ENCODE measurements around the gene PAX7. TPM values are rescaled to one million over a fixed set of nuclear protein-coding genes. Genes with fewer than 3 reads are reported as not detected.

The PAX7 gene
- total RNA-seq, 1 donor from 2014 or later: 1.4 TPM

DNA sequence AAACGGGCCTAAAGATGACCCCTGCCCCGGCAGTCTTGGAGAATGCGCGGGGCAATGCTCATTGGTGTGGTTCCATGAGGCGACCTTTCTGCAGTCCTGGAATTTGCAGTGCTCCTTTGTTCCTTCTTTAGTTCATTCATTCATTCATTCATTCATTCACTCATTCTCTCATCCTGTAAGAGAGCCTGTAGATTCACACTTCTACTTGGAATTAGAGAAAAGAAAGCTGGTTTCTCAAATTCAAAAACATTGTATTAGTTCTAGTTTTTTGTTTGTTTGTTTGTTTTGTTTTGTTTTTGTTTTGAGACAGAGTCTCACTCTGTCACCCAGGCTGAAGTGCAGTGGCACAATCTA, 31.6 kb downstream of the PAX7 start:
- TF ChIP-seq, protein P1, sequence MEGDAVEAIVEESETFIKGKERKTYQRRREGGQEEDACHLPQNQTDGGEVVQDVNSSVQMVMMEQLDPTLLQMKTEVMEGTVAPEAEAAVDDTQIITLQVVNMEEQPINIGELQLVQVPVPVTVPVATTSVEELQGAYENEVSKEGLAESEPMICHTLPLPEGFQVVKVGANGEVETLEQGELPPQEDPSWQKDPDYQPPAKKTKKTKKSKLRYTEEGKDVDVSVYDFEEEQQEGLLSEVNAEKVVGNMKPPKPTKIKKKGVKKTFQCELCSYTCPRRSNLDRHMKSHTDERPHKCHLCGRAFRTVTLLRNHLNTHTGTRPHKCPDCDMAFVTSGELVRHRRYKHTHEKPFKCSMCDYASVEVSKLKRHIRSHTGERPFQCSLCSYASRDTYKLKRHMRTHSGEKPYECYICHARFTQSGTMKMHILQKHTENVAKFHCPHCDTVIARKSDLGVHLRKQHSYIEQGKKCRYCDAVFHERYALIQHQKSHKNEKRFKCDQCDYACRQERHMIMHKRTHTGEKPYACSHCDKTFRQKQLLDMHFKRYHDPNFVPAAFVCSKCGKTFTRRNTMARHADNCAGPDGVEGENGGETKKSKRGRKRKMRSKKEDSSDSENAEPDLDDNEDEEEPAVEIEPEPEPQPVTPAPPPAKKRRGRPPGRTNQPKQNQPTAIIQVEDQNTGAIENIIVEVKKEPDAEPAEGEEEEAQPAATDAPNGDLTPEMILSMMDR (IDR thresholded peaks at IDR 0.05; ENCODE audit: unreplicated experiment): no peak
- Mint-ChIP-seq H3K9me3 (ENCODE audit: unreplicated experiment) (no peaks in the 10 kb centered on the region), H3K4me3 (ENCODE audit: unreplicated experiment) (no peak overlapping the region), H3K36me3 (ENCODE audit: low read depth, unreplicated experiment) (no peaks in the 10 kb centered on the region), H3K4me1 (ENCODE audit: unreplicated experiment) (peaks cover 6% of the 10 kb centered on the region), H3K27ac (ENCODE audit: unreplicated experiment) (no peak overlapping the region), H3K27me3 (ENCODE audit: unreplicated experiment) (peaks cover 11% of the 10 kb centered on the region)
- DNase-seq (ENCODE audit: low spot score): no peak

DNA sequence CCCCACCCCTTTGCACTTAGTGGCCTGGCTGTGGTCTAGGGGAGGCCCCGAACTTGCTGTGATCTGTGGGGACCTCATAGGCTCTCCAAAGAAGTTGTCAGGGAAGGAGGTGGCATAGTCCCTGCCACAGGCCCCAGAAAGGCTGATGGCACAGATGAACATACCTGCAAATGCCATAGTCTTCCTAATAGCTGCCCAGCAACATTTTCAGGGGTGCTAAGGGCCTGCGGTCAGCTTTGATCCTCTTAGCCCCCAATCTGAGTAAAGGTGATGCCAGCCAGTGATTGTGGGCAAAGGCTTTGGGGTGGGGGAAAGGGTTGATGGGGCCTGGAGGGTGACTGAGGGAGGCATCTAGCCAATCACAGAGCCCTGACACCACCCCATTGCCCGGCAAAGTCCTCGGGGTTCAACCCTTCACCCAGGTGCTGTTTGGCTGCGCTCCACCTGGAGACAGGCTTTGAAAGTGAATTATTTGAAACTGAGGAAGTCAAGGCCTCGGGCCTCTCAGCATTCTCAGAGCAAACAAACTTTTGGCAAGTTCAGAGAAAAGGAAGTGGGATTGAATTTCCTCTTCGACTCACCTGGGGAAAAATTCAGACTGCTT, 35.8 kb downstream of the PAX7 start:
- H3K4me1 Mint-ChIP-seq (ENCODE audit: unreplicated experiment): peaks cover 9% of the 10 kb centered on the region
- H3K27ac Mint-ChIP-seq (ENCODE audit: unreplicated experiment): no peak overlapping the region
- no peak overlapping the region for H3K4me3 Mint-ChIP-seq (ENCODE audit: unreplicated experiment)
- peaks cover 4% of the 10 kb centered on the region for H3K27me3 Mint-ChIP-seq (ENCODE audit: unreplicated experiment)
- H3K36me3 Mint-ChIP-seq (ENCODE audit: low read depth, unreplicated experiment): no peaks in the 10 kb centered on the region
- TF ChIP-seq, protein P1 (IDR thresholded peaks at IDR 0.05; ENCODE audit: unreplicated experiment): no peak
- no peak for DNase-seq (ENCODE audit: low spot score)
- H3K9me3 Mint-ChIP-seq (ENCODE audit: unreplicated experiment): no peaks in the 10 kb centered on the region

DNA sequence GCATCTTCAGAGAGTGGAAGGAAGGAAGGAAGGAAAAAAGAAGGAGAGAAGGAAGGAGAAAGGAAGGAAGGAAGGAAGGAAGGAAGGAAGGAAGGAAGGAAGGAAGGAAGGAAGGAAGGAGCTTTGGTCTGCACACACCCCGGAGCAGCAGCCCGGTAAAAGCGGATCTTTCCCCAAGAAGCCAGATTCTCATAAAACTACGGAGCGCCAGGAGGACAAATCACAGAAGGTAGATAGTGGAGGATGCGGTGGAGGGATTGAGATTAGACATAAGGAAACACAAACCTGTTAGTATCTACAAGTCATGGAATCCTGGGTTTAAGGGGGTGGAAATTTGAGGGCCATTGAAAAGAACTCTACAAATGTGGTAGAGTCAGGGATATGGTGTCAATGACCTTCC, 36.7 kb downstream of the PAX7 start:
- TF ChIP-seq, protein P1 (IDR thresholded peaks at IDR 0.05; ENCODE audit: unreplicated experiment): no peak
- Mint-ChIP-seq H3K27ac (ENCODE audit: unreplicated experiment) (no peak overlapping the region), H3K4me1 (ENCODE audit: unreplicated experiment) (peaks cover 9% of the 10 kb centered on the region), H3K9me3 (ENCODE audit: unreplicated experiment) (no peaks in the 10 kb centered on the region), H3K27me3 (ENCODE audit: unreplicated experiment) (peaks cover 4% of the 10 kb centered on the region), H3K4me3 (ENCODE audit: unreplicated experiment) (no peak overlapping the region), H3K36me3 (ENCODE audit: low read depth, unreplicated experiment) (no peaks in the 10 kb centered on the region)
- DNase-seq (ENCODE audit: low spot score): no peak

DNA sequence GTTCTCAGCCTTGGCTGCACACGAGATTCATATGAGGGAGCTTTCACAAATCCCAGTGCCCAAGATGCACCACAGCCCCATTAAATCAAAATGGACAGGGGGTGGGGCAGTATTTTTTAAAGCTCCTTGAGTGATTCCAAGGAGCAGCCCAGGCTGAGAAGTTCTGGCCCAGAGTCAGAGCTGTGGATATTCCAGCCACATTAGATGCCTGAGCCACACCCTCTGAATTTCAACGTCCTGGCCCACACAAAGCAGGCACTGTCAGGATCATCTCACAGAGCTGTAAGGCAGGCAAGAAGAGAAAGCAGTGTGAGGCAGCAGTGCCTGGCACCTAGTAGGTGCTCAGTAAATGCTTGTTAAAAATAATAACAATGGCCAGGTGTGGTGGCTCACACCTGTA, 37.4 kb downstream of the PAX7 start:
- Mint-ChIP-seq H3K4me3 (ENCODE audit: unreplicated experiment) (no peak overlapping the region), H3K9me3 (ENCODE audit: unreplicated experiment) (no peaks in the 10 kb centered on the region), H3K36me3 (ENCODE audit: low read depth, unreplicated experiment) (no peaks in the 10 kb centered on the region)

DNA sequence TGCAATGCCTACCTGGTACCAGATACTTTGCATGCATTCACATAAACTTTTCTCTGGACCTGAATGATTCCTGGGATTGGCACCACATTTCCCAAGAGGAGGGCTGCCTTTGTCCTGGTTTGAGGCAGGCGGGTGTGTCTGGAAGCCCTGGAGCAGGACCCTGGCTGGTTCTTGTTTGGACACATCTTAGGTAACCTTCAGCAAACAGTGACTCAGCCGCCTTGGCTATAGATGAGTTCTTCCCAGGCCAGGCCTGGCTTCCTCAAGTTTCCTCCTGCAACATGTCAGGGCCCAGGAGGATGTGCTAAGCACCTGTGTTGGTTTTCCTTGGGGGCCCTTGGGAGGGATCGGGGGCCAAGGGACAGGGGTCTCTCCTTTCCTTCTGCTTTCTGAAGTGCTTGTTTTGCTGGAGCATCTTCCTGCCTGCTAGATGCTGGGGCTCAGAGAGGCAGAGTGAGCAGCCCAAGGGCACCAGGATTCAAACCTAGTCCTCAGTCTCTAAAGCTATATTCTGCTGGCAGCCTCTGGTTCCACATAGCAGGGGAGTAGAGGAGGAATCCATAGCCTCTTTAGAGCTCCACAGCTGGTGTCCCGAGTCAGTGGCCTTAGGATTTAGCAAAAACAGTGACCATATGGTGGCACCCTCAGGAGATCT, 38.2 kb downstream of the PAX7 start:
- Mint-ChIP-seq H3K36me3 (ENCODE audit: low read depth, unreplicated experiment) (no peaks in the 10 kb centered on the region), H3K9me3 (ENCODE audit: unreplicated experiment) (no peaks in the 10 kb centered on the region), H3K27ac (ENCODE audit: unreplicated experiment) (no peak overlapping the region), H3K4me1 (ENCODE audit: unreplicated experiment) (peaks cover 9% of the 10 kb centered on the region), H3K27me3 (ENCODE audit: unreplicated experiment) (peaks cover 4% of the 10 kb centered on the region), H3K4me3 (ENCODE audit: unreplicated experiment) (no peak overlapping the region)
- no peak for DNase-seq (ENCODE audit: low spot score)
- TF ChIP-seq, protein P1 (IDR thresholded peaks at IDR 0.05; ENCODE audit: unreplicated experiment): no peak

More for the DNA sequence above, 37.4 kb downstream of the PAX7 start:
- DNase-seq (ENCODE audit: low spot score): no peak
- Mint-ChIP-seq H3K27ac (ENCODE audit: unreplicated experiment) (no peak overlapping the region), H3K4me1 (ENCODE audit: unreplicated experiment) (peaks cover 9% of the 10 kb centered on the region), H3K27me3 (ENCODE audit: unreplicated experiment) (peaks cover 4% of the 10 kb centered on the region)
- TF ChIP-seq, protein P1 (IDR thresholded peaks at IDR 0.05; ENCODE audit: unreplicated experiment): no peak
